Type B pancreatic cell (in vitro differentiated cells): ENCODE measurements around the gene FMN1. TPM values are rescaled to one million over a fixed set of nuclear protein-coding genes. Genes with fewer than 3 reads are reported as not detected.

Experiments
- DNase-seq: peaks from one replicate; pipeline ENCODE4 v3.0.0; 2021; ENCODE audit warnings: mixed read lengths; ENCODE audit not compliant: unreplicated experiment; ENCODE audit errors: extremely low spot score
- H3K27ac Mint-ChIP-seq: 2 replicates; pipeline ENCODE4 v1.8.0; 2021; ENCODE audit warnings: mild to moderate bottlenecking, mixed read lengths
- H3K27me3 Mint-ChIP-seq: 2 replicates; pipeline ENCODE4 v1.8.0; 2021; ENCODE audit warnings: mixed read lengths
- H3K36me3 Mint-ChIP-seq: 2 replicates; pipeline ENCODE4 v1.8.0; 2021; ENCODE audit warnings: mixed read lengths
- H3K4me1 Mint-ChIP-seq: one replicate; pipeline ENCODE4 v1.8.0; 2021; ENCODE audit warnings: mixed read lengths; ENCODE audit not compliant: unreplicated experiment
- H3K4me3 Mint-ChIP-seq: 2 replicates; pipeline ENCODE4 v1.8.0; 2021; ENCODE audit warnings: mild to moderate bottlenecking, mixed read lengths
- H3K9me3 Mint-ChIP-seq: 2 replicates; pipeline ENCODE4 v1.8.0; 2021; ENCODE audit warnings: mixed read lengths
- CTCF ChIP-seq: fragments of 200-600 bp; sonication (generic); conservative IDR thresholded peaks from 2 replicates; pipeline ENCODE4 v1.5.0; 2021; ENCODE audit warnings: antibody characterized with exemption, mild to moderate bottlenecking
- total RNA-seq: library from RNA; stranded (reverse); gene quantifications from 2 replicates; pipeline ENCODE4 v1.2.1, GENCODE V29; 2021; ENCODE audit warnings: low replicate concordance

Gene FMN1
- total RNA-seq, 1 donor from 2014 or later, result 22.1 TPM

DNA sequence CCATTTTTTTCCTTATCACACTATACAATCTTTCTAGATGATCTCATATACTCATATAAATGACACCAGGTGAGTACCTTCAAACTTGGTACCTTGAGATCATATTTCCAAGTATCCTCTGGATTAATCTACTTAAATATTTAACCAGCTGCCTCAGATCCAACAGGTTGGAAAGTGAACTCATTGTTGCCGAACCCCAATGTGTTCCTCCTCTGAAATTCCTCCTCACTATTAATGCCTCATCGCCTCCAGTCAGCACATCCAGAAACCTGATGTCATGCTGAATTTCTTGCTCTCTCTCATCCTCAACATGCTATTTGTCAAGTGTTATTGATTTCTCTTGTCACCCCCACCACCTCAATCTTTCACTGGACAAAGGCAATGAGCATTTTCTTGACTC lies 221.8 kb downstream of the FMN1 start:
- no peaks in the 10 kb centered on the region for H3K4me1 Mint-ChIP-seq
- no peak for DNase-seq
- H3K9me3 Mint-ChIP-seq, result no peaks in the 10 kb centered on the region
- H3K36me3 Mint-ChIP-seq, result peaks cover 3% of the 10 kb centered on the region
- no peak for TF ChIP-seq CTCF
- H3K27me3 Mint-ChIP-seq, result no peaks in the 10 kb centered on the region
- no peak overlapping the region for H3K4me3 Mint-ChIP-seq
- H3K27ac Mint-ChIP-seq, result no peak overlapping the region

DNA sequence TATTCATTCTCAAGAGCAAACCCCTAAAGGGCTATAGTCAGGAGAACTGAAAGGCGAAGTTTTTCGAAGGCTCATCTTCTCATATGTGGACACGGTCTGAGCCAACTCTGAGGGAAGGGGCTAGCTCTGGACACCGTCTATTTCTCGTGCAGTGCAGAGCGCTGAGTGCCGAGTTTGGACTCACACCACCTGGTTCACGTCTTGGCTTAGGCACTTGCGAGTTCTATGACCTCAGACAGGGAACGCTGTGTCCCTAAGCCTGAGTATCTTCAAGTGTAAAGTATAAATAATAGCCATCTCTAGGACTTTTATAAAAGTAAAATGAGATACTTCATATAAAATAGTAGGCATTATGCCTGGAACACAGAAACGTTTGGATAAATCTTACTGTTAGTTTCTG lies 223.7 kb downstream of the FMN1 start:
- H3K27me3 Mint-ChIP-seq, result no peaks in the 10 kb centered on the region
- H3K4me3 Mint-ChIP-seq, result no peak overlapping the region
- no peak overlapping the region for H3K27ac Mint-ChIP-seq
- no peaks in the 10 kb centered on the region for H3K9me3 Mint-ChIP-seq
- H3K4me1 Mint-ChIP-seq, result no peaks in the 10 kb centered on the region
- H3K36me3 Mint-ChIP-seq, result peaks cover 12% of the 10 kb centered on the region
- no peak for TF ChIP-seq CTCF
- DNase-seq, result no peak

DNA sequence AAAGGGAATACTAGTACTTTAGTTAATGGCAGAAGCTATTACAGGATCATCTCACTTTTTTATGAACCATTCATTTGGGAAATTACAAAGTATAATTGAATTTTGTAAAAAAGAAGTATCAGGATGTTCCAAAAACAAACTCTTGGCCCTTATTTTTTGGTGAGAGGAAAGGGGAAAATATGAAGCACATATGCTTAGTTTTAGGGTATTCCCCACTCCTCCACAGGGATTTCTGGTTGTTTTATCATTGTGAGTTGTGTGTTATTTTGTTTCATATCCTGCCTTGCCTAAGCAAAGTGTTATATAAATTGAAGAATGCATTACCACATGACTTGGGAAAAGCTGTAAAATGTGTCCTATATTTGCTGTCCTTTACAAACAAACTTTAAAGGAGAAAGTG lies 227.0 kb downstream of the FMN1 start:
- Mint-ChIP-seq H3K4me3 (no peak overlapping the region), H3K36me3 (peaks cover 12% of the 10 kb centered on the region), H3K27me3 (no peaks in the 10 kb centered on the region), H3K4me1 (no peaks in the 10 kb centered on the region), H3K9me3 (no peaks in the 10 kb centered on the region), H3K27ac (no peak overlapping the region)
- DNase-seq, result no peak
- TF ChIP-seq CTCF, result no peak

DNA sequence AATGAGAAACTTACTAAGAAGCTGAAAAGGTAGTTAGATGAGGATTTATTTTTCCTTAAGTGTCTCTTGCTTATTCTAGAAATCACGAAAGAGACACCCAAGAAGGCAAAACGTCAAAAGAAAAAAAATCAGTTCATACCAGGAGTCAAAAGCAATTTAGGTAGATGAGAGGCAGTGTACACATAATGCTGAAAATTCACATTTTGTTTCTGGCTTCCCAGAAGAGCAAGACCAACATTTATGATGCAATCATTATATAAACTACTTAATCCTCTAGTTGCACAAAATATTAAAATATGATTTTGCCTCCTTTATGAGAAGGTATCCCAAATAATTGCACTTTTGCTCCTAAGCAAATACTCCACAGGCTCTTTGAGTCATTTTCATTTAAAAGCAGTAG lies 228.0 kb downstream of the FMN1 start:
- Mint-ChIP-seq H3K27ac (no peak overlapping the region), H3K36me3 (peaks cover 12% of the 10 kb centered on the region), H3K9me3 (no peaks in the 10 kb centered on the region), H3K27me3 (no peaks in the 10 kb centered on the region), H3K4me3 (no peak overlapping the region), H3K4me1 (no peaks in the 10 kb centered on the region)
- no peak for TF ChIP-seq CTCF
- no peak for DNase-seq

- Mint-ChIP-seq H3K27ac (no peak overlapping the region), H3K9me3 (no peaks in the 10 kb centered on the region), H3K4me3 (no peak overlapping the region), H3K36me3 (peaks cover 12% of the 10 kb centered on the region), H3K4me1 (no peaks in the 10 kb centered on the region), H3K27me3 (no peaks in the 10 kb centered on the region)
- no peak for DNase-seq
- TF ChIP-seq CTCF, result no peak
These were observed 228.6 kb downstream of the FMN1 start for GRCh38 chr15:32965897-32966296.

GRCh38 chr15:32959077-32959476 lies 235.4 kb downstream of the FMN1 start:
- Mint-ChIP-seq H3K4me1 (peaks cover 17% of the 10 kb centered on the region), H3K36me3 (peaks cover 11% of the 10 kb centered on the region), H3K27me3 (no peaks in the 10 kb centered on the region), H3K27ac (no peak overlapping the region), H3K4me3 (no peak overlapping the region), H3K9me3 (no peaks in the 10 kb centered on the region)
- no peak for TF ChIP-seq CTCF
- DNase-seq, result no peak
